Spinal cord (tissue), 10 donors: ENCODE results near the gene PHF13. TPM values are rescaled to one million over a fixed set of nuclear protein-coding genes. Genes with fewer than 3 reads are reported as not detected.

Experiments used
- DNase-seq, 6 donors: peaks; one replicate each; pipeline versions ENCODE4 v3.0.0 to v3.0.0-alpha.2; 2013 to 2015; ENCODE audit warnings: low spot score in 6 of 6, low read depth in 4 of 6
- H3K27ac ChIP-seq: one replicate; pipeline ENCODE4 v1.5.1; 2013; ENCODE audit warnings: low read depth, low read length, control low read depth
- H3K27me3 ChIP-seq: one replicate; pipeline ENCODE4 v1.6.1; 2013; ENCODE audit warnings: low read length; ENCODE audit not compliant: control insufficient read depth, insufficient read depth
- H3K36me3 ChIP-seq: one replicate; pipeline ENCODE4 v1.6.1; 2013; ENCODE audit warnings: low read length; ENCODE audit not compliant: control insufficient read depth, insufficient read depth
- H3K4me1 ChIP-seq: one replicate; pipeline ENCODE4 v1.6.1; 2013; ENCODE audit warnings: low read length; ENCODE audit not compliant: control insufficient read depth, insufficient read depth
- H3K4me3 ChIP-seq: one replicate; pipeline ENCODE4 v1.5.1; 2013; ENCODE audit warnings: low read depth, low read length, control low read depth
- H3K9me3 ChIP-seq: one replicate; pipeline ENCODE4 v1.6.1; 2013; ENCODE audit warnings: low read length; ENCODE audit not compliant: control insufficient read depth, insufficient read depth
- WGBS: methylation state at CpG from one replicate; pipeline ENCODE4 v1.1.5; 2013; ENCODE audit warnings: missing lambda C conversion rate; ENCODE audit not compliant: insufficient coverage; 5-methylcytosine and 5-hydroxymethylcytosine counted together
- polyA plus RNA-seq, 2 donors: library from polyadenylated mRNA; unstranded; fragments of 120-200 nt; gene quantifications; one replicate each; pipeline ENCODE4 v1.2.1, GENCODE V29; 2013; ENCODE audit not compliant: insufficient read length in 2 of 2
- total RNA-seq, 2 donors: library from RNA; depleted of rRNA in 1 of 2; stranded (reverse); fragments of 120-200 nt in 1 of 2; fragments of >200 nt in 1 of 2; gene quantifications; one replicate each; pipeline versions ENCODE4 v1.2.3 to v1.2.4, GENCODE V29; 2013 to 2014
- donor health status: healthy.

The PHF13 gene
- total and polyA plus RNA-seq, 4 donors: 13.3 to 22.7 (median 17.7) TPM

- Histone ChIP-seq H3K27ac (peak overlapping the region; percentile 71), H3K27me3 (no peaks in the 10 kb centered on the region), H3K4me3 (peak overlapping the region; percentile 76), H3K36me3 (peaks cover 39% of the 10 kb centered on the region), H3K4me1 (peaks cover 66% of the 10 kb centered on the region), H3K9me3 (no peaks in the 10 kb centered on the region)
- WGBS: 19% methylated on average over 9 of the region's 10 CpGs
- no peak for DNase-seq
These were observed 13.0 kb upstream of the PHF13 start for GRCh38 chr1:6600410-6601048.

GRCh38 chr1:6601049-6601922, 12.2 kb upstream of the PHF13 start:
- peaks cover 31% of the 10 kb centered on the region for H3K36me3 ChIP-seq
- peaks cover 66% of the 10 kb centered on the region for H3K4me1 ChIP-seq
- peak overlapping the region; percentile 71 for H3K27ac ChIP-seq
- H3K4me3 ChIP-seq: peak overlapping the region; percentile 76
- no peaks in the 10 kb centered on the region for H3K9me3 ChIP-seq
- H3K27me3 ChIP-seq: no peaks in the 10 kb centered on the region
- under 1% methylated on average over 37 of the region's 40 CpGs for WGBS
- peak in 2 of 6 donors; percentile 62 to 77 for DNase-seq

GRCh38 chr1:6601923-6602668, 11.4 kb upstream of the PHF13 start:
- peak overlapping the region; percentile 76 for H3K4me3 ChIP-seq
- H3K36me3 ChIP-seq: peaks cover 24% of the 10 kb centered on the region
- no peaks in the 10 kb centered on the region for H3K9me3 ChIP-seq
- H3K27me3 ChIP-seq: no peaks in the 10 kb centered on the region
- peak overlapping the region; percentile 71 for H3K27ac ChIP-seq
- H3K4me1 ChIP-seq: peaks cover 60% of the 10 kb centered on the region
- WGBS: under 1% methylated on average over 103 of the region's 103 CpGs
- peak in 1 of 6 donors; percentile 42 for DNase-seq

GRCh38 chr1:6602669-6603237, 10.8 kb upstream of the PHF13 start, which contains the start of gene KLHL21:
TSS of gene KLHL21 (minus strand) at chr1:6602869. CDS start at chr1:6602817, 52 bp downstream.
- peaks cover 18% of the 10 kb centered on the region for H3K36me3 ChIP-seq
- DNase-seq: peak in 3 of 6 donors; percentile 50 to 93 (median 88)
- under 1% methylated on average over 83 of the region's 84 CpGs for WGBS

GRCh38 chr1:6603238-6603914, 10.2 kb upstream of the PHF13 start:
- peaks cover 50% of the 10 kb centered on the region for H3K4me1 ChIP-seq
- peak overlapping the region; percentile 99 for H3K27ac ChIP-seq
- H3K9me3 ChIP-seq: no peaks in the 10 kb centered on the region
- WGBS: under 1% methylated on average over 30 of the region's 36 CpGs
- H3K36me3 ChIP-seq: peaks cover 12% of the 10 kb centered on the region
- DNase-seq: peak in 3 of 6 donors; percentile 60 to 88 (median 73)
- H3K27me3 ChIP-seq: no peaks in the 10 kb centered on the region
- H3K4me3 ChIP-seq: peak overlapping the region; percentile 51

More at GRCh38 chr1:6602669-6603237, 10.8 kb upstream of the PHF13 start, which contains the start of gene KLHL21:
- Histone ChIP-seq H3K27me3 (no peaks in the 10 kb centered on the region), H3K4me3 (peak within 1 kb of the TSS; percentile 76), H3K27ac (peak within 1 kb of the TSS; percentile 99), H3K4me1 (peaks cover 54% of the 10 kb centered on the region), H3K9me3 (no peaks in the 10 kb centered on the region)

GRCh38 chr1:6603915-6604558, 9.5 kb upstream of the PHF13 start:
- Histone ChIP-seq H3K36me3 (peaks cover 6% of the 10 kb centered on the region), H3K27me3 (no peaks in the 10 kb centered on the region), H3K9me3 (no peaks in the 10 kb centered on the region), H3K27ac (peak overlapping the region; percentile 99), H3K4me1 (peaks cover 48% of the 10 kb centered on the region), H3K4me3 (peak overlapping the region; percentile 51)
- DNase-seq: peak in 2 of 6 donors; percentile 45 to 71
- WGBS: 16% methylated on average over 16 of the region's 19 CpGs

GRCh38 chr1:6612641-6613360, 730 bp upstream of the PHF13 start:
- Histone ChIP-seq H3K4me3 (peak overlapping the region; percentile 82), H3K4me1 (peaks cover 21% of the 10 kb centered on the region), H3K27ac (peak overlapping the region; percentile 93), H3K36me3 (peaks cover 9% of the 10 kb centered on the region), H3K9me3 (no peaks in the 10 kb centered on the region), H3K27me3 (no peaks in the 10 kb centered on the region)
- peak in 1 of 6 donors; percentile 41 for DNase-seq
- WGBS: under 1% methylated on average over 63 of the region's 67 CpGs
